ENCODE measurements around the gene ALPP. TPM values are rescaled to one million over a fixed set of nuclear protein-coding genes. Genes with fewer than 3 reads are reported as not detected.
"Not testable (repeated sequence)": the region's sequence is repeated elsewhere in the genome, so short reads cannot be mapped to it uniquely, and the experiment has no call there.

Gene ALPP
- total RNA-seq, 1 donor from 2014 or later, result not detected

DNA sequence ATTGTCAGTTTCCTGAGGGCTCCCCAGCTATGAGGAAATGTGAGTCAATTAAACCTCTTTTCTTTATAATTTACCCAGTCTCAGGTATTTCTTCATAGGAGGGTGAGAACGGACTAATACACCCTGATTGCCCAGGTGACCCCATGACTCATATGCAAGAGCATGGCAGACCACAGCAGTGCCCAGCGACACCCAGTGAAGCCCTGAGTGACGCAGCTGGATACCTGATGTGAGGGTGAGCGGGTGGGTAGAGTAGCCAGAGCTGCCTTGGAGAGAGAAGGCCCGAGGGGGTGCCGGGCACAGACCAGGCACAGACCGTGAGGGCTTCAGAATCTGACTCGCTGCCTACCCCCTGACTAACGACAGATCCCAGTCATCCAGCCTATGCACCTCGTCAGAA, 43.5 kb downstream of the ALPP start:
- DNase-seq (ENCODE audit: low read depth), result no peak

DNA sequence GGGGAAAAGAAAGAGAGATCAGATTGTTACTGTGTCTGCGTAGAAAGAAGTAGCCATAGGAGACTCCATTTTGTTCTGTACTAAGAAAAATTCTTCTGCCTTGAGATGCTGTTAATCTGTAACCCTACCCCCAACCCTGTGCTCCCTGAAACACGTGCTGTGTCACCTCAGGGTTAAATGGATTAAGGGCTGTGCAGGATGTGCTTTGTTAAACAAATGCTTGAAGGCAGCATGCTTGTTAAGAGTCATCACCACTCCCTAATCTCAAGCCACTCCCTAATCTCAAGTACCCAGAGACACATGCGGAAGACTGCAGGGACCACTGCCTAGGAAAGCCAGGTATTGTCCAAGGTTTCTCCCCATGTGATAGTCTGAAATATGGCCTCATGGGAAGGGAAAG, 44.4 kb downstream of the ALPP start:
- not testable (repeated sequence) for DNase-seq (ENCODE audit: low read depth)

DNA sequence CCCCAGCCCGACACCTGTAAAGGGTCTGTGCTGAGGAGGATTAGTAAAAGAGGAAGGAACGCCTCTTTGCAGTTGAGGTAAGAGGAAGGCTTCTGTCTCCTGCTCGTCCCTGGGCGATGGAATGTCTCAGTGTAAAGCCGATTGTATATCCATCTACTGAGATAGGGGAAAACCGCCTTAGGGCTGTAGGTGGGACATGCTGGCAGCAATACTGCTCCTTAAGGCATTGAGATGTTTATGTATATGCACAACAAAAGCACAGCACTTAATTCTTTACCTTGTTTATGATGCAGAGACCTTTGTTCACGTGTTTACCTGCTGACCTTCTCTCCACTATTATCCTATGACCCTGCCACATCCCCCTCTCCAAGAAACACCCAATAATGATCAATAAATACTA, 44.9 kb downstream of the ALPP start:
- DNase-seq (ENCODE audit: low read depth), result not testable (repeated sequence)

DNA sequence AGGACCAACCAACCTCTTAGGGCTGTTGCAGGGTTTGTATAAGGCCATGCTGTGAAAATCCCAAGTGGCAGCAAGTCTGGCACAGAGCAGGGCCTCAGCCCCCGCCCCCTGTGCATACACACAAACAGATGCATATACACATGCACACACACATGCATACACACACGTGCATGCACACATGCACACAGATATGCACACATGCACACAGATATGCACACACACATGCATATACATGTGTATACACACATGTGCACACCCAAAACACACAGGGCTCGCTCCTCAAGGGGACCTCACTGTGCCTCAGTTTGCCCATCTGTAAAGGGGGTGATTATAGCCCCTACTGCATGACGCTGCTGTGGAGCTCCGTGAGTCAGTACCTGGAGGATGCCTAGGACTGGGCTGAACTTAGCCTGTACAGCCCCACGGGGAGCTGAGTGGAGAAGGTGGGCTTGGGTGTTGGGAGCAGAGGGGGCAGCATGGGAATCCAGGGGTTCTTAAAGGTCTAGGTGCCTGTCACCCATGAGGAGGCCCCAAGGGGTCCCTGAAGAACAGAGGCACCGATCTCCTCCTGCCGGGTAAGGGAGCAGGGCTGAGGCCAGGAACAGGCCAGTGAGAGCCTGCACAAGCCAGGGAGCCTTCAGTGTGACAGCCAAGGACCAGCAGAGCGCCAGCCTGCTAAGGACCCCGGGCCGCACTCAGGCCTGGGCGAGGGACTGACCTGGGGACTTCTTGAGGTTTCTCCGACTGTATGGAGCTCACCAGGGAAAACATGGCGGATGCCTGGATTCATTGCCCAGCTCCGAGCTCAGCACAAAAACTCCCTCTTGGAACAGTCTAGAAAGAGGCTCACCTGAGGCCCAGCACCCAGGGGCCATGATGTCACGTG, 53.4 kb downstream of the ALPP start:
- DNase-seq (ENCODE audit: low read depth), result no peak

Other genes starting within 250 kb of the ALPP start
- gene ALPG, start 28.1 kb downstream of the ALPP start, total RNA-seq, result not detected in 2 replicates
- not detected in 2 replicates for gene ALPI, start 77.4 kb downstream of the ALPP start, total RNA-seq
- 0.65 TPM in 1 of 2 replicates, not detected in the other for gene ECEL1, start 109.1 kb downstream of the ALPP start, total RNA-seq
- gene PRSS56, start 141.6 kb downstream of the ALPP start, total RNA-seq, result not detected in 2 replicates
- not detected in 2 replicates for gene CHRND, start 147.4 kb downstream of the ALPP start, total RNA-seq
- not detected in 2 replicates for gene CHRNG, start 160.9 kb downstream of the ALPP start, total RNA-seq
- gene TIGD1, start 171.8 kb downstream of the ALPP start, total RNA-seq, result 2.3 and 3.4 TPM in 2 replicates
- 60.0 and 179 TPM in 2 replicates for gene EIF4E2, start 171.9 kb downstream of the ALPP start, total RNA-seq